ENCODE measurements around the gene AHDC1.

Gene AHDC1

GRCh38 chr1:27568300-27569087, 35.5 kb downstream of the AHDC1 start:
- DNase-seq (ENCODE audit: insufficient read length, low spot score): peak; percentile 99
- FAIRE-seq: no peak
- TF ChIP-seq CTCF (IDR thresholded peaks at IDR 0.05; ENCODE audit: insufficient read depth, missing control alignments): peak; percentile 64

- DNase-seq (ENCODE audit: insufficient read length, low spot score) (no peak), FAIRE-seq (no peak)
- TF ChIP-seq CTCF (IDR thresholded peaks at IDR 0.05; ENCODE audit: insufficient read depth, missing control alignments): no peak
These were observed 36.0 kb downstream of the AHDC1 start for GRCh38 chr1:27567971-27568299.

- FAIRE-seq (no peak), DNase-seq (ENCODE audit: insufficient read length, low spot score) (no peak)
- no peak for TF ChIP-seq CTCF (IDR thresholded peaks at IDR 0.05; ENCODE audit: insufficient read depth, missing control alignments)
These were observed 36.8 kb downstream of the AHDC1 start for GRCh38 chr1:27567146-27567526.

- FAIRE-seq (no peak), DNase-seq (ENCODE audit: insufficient read length, low spot score) (no peak)
- TF ChIP-seq CTCF (IDR thresholded peaks at IDR 0.05; ENCODE audit: insufficient read depth, missing control alignments): no peak
These were observed 37.3 kb downstream of the AHDC1 start for GRCh38 chr1:27566462-27567145.

- no peak for TF ChIP-seq CTCF (IDR thresholded peaks at IDR 0.05; ENCODE audit: insufficient read depth, missing control alignments)
- no peak for DNase-seq (ENCODE audit: insufficient read length, low spot score)
- no peak for FAIRE-seq
These were observed 39.0 kb downstream of the AHDC1 start for GRCh38 chr1:27564710-27565649.

- no peak for DNase-seq (ENCODE audit: insufficient read length, low spot score)
- FAIRE-seq: no peak
- no peak for TF ChIP-seq CTCF (IDR thresholded peaks at IDR 0.05; ENCODE audit: insufficient read depth, missing control alignments)
These were observed 40.1 kb downstream of the AHDC1 start for GRCh38 chr1:27563591-27564471.
